Thyroid gland (tissue), 4 donors: ENCODE measurements around the gene SMC3. TPM values are rescaled to one million over a fixed set of nuclear protein-coding genes. Genes with fewer than 3 reads are reported as not detected.
"Not testable (repeated sequence)": the region's sequence is repeated elsewhere in the genome, so short reads cannot be mapped to it uniquely, and the experiment has no call there.

Experiments
- DNase-seq, 2 donors: peaks; one replicate each; pipeline ENCODE4 v3.0.0-alpha.2; 2019
- H3K27ac ChIP-seq, 3 donors: fragments of 200-600 bp; sonication (generic); 1 replicate in 2 of 3; 2 replicates in 1 of 3; pipeline ENCODE4 v1.5.1; 2016 to 2019; ENCODE audit warnings: mild to moderate bottlenecking in 1 of 3, moderate library complexity in 1 of 3
- H3K27me3 ChIP-seq: fragments of 200-600 bp; sonication (generic); one replicate; pipeline ENCODE4 v1.5.1; 2019
- H3K36me3 ChIP-seq, 2 donors: fragments of 200-600 bp; sonication (generic); one replicate each; pipeline ENCODE4 v1.5.1; 2016 to 2019
- H3K4me1 ChIP-seq, 2 donors: fragments of 200-600 bp; sonication (generic); one replicate each; pipeline ENCODE4 v1.5.1; 2017 to 2019
- H3K4me3 ChIP-seq, 3 donors: fragments of 200-600 bp; sonication (generic); replicated peaks in 1 of 3; 1 replicate in 2 of 3; 2 replicates in 1 of 3; pipeline ENCODE4 v1.5.1; 2016; ENCODE audit warnings: mild to moderate bottlenecking in 1 of 3
- H3K9me3 ChIP-seq: fragments of 200-600 bp; sonication (generic); one replicate; pipeline ENCODE4 v1.5.1; 2017
- POLR2A ChIP-seq, 2 donors: fragments of 450-650 bp; IDR thresholded peaks; one replicate each; pipeline ENCODE4 v1.6.1; 2017; ENCODE audit warnings: antibody characterized with exemption in 2 of 2, mild to moderate bottlenecking in 2 of 2, moderate library complexity in 1 of 2
- WGBS, 2 donors: methylation state at CpG; one replicate each; pipeline ENCODE4 v1.1.5; 2017; 5-methylcytosine and 5-hydroxymethylcytosine counted together
- intact Hi-C: fragments of 100-400 bp; cut with DNase I; formaldehyde crosslinking; loops from one replicate; pipeline ENCODE4 v1.15.1; 2023
- total RNA-seq, 4 donors: library from RNA; depleted of rRNA; stranded (reverse); fragments of >200 nt; gene quantifications; one replicate each; pipeline ENCODE4 v1.2.3, GENCODE V29; 2016
- TF ChIP-seq, protein P1 (sequence below), 6 experiments: fragments of 200-600 bp in 3 of 6; fragments of 450-650 bp in 3 of 6; sonication (generic) in 3 of 6; IDR thresholded peaks; one replicate each; pipeline ENCODE4 v1.5.1; 2016 to 2019; ENCODE audit warnings: antibody characterized with exemption in 6 of 6, mild to moderate bottlenecking in 2 of 6, inconsistent platforms in 1 of 6, moderate library complexity in 1 of 6

Gene SMC3
- total RNA-seq, 4 donors from 2014 or later = 28.5 to 38.2 (median 30.8) TPM

DNA sequence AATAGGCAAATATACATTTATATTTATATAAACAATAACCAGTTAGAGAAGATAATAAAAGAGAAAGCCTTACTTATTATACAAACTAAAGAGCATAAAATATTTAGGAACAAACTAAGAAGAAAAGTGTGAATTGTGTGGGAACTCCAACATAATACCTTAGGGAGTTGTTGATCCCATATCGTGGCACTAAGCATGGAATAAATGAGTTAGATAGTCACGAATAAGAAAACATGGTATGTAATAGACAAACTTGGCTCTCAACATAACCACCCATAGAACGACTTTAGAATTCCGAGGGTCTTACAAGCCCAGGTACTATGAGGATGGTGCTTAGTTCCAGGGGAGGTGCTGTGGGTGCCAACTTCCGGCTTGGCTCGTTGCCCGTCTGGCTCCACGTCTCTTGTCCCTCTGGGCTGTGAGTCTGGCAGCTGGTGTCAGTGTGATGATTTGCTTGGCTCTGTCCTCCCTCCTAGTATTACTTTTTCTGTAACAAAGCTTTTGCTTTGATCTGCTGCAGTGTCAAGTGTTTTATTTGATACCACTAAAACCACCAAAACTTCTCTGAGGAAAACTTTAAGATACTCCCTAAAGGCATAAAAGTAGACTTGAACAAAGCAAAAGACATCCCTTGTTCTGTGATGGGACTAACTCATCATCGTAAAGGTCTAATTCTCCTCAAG is 67.2 kb downstream of the SMC3 start:
- intact Hi-C loops = no loop called here
- Histone ChIP-seq H3K27ac (no peak overlapping the region), H3K4me3 (no peak overlapping the region), H3K9me3 (no peaks in the 10 kb centered on the region), H3K4me1 (peaks cover 4 to 8% of the 10 kb centered on the region in 2 donors), H3K27me3 (no peaks in the 10 kb centered on the region), H3K36me3 (no peaks in the 10 kb centered on the region)
- TF ChIP-seq POLR2A (IDR thresholded peaks at IDR 0.05) = no peak
- TF ChIP-seq, protein P1, sequence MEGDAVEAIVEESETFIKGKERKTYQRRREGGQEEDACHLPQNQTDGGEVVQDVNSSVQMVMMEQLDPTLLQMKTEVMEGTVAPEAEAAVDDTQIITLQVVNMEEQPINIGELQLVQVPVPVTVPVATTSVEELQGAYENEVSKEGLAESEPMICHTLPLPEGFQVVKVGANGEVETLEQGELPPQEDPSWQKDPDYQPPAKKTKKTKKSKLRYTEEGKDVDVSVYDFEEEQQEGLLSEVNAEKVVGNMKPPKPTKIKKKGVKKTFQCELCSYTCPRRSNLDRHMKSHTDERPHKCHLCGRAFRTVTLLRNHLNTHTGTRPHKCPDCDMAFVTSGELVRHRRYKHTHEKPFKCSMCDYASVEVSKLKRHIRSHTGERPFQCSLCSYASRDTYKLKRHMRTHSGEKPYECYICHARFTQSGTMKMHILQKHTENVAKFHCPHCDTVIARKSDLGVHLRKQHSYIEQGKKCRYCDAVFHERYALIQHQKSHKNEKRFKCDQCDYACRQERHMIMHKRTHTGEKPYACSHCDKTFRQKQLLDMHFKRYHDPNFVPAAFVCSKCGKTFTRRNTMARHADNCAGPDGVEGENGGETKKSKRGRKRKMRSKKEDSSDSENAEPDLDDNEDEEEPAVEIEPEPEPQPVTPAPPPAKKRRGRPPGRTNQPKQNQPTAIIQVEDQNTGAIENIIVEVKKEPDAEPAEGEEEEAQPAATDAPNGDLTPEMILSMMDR (IDR thresholded peaks at IDR 0.05) = no peak
- whole genome bisulfite sequencing, 2 donors = 33 to 46% methylated on average over 9 of the region's 9 CpGs
- DNase-seq = peak; percentile 37 to 57

DNA sequence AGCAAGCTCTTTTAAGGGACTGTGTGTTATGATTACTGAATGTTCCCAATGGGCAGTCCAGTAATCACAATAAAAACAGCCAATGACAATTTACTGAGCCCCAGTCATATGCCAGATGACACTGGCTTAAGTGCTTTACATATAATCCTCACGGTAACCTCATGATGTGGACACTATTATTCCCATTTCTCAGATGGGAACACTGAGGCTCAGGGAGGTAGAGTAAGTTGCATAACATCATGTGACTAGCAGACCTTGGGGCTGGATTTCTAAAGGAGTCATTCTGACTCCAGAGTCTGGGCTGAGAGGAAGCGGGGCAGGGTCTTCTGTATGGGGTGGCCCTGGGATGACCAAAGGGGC is 69.1 kb downstream of the SMC3 start:
- Histone ChIP-seq H3K9me3 (no peaks in the 10 kb centered on the region), H3K4me1 (no peaks in the 10 kb centered on the region), H3K36me3 (no peaks in the 10 kb centered on the region), H3K27me3 (no peaks in the 10 kb centered on the region), H3K27ac (no peak overlapping the region), H3K4me3 (no peak overlapping the region)
- TF ChIP-seq, protein P1 (IDR thresholded peaks at IDR 0.05) = no peak
- TF ChIP-seq POLR2A (IDR thresholded peaks at IDR 0.05) = no peak
- DNase-seq = no peak
- intact Hi-C loops = no loop called here
- WGBS, 2 donors = 90 to 100% methylated on average over 2 of the region's 2 CpGs

DNA sequence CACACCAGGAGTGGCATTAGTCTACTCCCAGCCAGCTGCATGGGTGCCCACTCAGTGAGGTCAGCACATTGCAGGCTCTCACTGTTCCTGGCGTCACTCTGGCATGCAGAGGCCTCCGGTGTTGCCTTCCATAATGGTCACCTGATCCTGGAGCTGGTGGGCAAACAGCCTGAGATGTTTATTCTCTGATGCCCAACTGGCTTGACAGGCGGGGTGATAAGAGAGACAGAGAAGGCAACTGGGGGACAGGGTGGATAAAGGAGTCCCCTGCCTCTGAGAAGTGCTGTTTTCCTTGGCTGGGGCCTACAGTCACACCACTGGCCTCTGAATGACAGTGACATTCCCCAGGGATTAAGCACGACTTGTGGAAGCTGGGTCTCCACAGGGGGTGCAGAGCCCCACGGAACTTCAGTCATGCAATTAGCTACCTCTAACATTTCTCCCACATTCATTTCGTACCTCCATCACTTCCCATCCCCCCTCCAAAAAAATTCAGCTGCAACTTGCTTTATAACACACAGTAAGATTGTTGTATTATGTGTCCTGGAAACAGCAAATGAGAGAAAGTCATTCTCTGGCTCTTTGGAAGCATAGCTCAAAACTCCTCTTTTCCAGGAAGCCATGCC is 69.5 kb downstream of the SMC3 start:
- no peak overlapping the region for H3K27ac ChIP-seq
- intact Hi-C loops = no loop called here

DNA sequence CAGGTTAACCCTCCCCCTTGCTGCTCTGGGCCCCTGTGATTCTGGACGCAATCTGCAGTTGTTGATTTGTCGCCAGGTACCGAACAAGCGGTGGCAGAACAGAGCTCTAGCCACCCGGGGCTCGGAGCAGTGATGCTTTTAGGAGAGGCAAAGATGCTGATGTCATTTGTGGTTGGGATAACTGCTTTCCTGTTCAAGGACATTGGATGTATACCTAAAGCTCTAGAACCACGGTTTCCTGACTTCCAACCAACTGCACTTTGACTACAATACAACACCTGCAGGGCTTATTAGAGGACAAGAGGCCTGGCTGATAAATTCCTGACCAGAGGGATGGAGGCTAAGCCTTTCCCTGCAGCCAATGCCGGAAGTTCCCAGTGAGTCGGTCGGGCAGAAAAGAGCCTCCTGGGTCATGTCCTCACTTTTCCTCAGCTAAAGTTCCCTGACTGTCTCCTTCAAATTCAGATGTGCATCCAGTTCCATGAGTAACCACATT is 70.1 kb downstream of the SMC3 start:
- WGBS, 2 donors = 55 to 62% methylated on average over 8 to 10 of the region's 10 CpGs
- H3K4me3 ChIP-seq = no peak overlapping the region
- no peak for DNase-seq
- no peaks in the 10 kb centered on the region for H3K36me3 ChIP-seq
- TF ChIP-seq POLR2A (IDR thresholded peaks at IDR 0.05) = no peak
- TF ChIP-seq, protein P1 (IDR thresholded peaks at IDR 0.05) = no peak
- no peaks in the 10 kb centered on the region for H3K9me3 ChIP-seq
- no peaks in the 10 kb centered on the region for H3K27me3 ChIP-seq
- H3K27ac ChIP-seq = no peak overlapping the region
- intact Hi-C loops = no loop called here
- H3K4me1 ChIP-seq = no peaks in the 10 kb centered on the region

More for the DNA sequence above, 69.5 kb downstream of the SMC3 start:
- TF ChIP-seq, protein P1 (IDR thresholded peaks at IDR 0.05) = no peak
- TF ChIP-seq POLR2A (IDR thresholded peaks at IDR 0.05) = no peak
- 41 to 67% methylated on average over 6 of the region's 6 CpGs for WGBS, 2 donors
- H3K4me3 ChIP-seq = no peak overlapping the region
- H3K27me3 ChIP-seq = no peaks in the 10 kb centered on the region
- no peaks in the 10 kb centered on the region for H3K4me1 ChIP-seq
- no peaks in the 10 kb centered on the region for H3K9me3 ChIP-seq
- no peaks in the 10 kb centered on the region for H3K36me3 ChIP-seq
- no peak for DNase-seq

DNA sequence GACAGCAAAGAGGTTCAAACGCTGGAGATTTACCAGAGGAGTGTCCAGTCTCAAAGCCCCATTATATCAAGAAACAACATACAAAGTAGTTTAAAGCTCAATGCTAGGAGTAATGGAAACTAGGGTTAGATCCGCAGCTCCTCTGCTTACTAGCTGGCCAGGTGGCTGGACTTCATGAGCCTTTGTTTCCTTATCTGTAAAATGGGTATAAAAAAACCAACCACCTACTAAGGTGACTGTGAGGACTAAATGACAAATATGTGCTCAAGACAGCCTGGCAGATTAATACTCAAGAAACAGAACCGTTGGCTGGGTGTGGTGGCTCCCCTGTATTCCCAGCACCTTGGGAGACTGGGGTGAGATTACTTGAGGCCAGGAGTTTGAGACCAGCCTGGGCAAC is 70.8 kb downstream of the SMC3 start:
- Histone ChIP-seq H3K27me3 (peaks cover 5% of the 10 kb centered on the region), H3K9me3 (no peaks in the 10 kb centered on the region), H3K27ac (no peak overlapping the region), H3K36me3 (no peaks in the 10 kb centered on the region), H3K4me3 (no peak overlapping the region), H3K4me1 (peaks cover 0 to 5% of the 10 kb centered on the region in 2 donors)
- TF ChIP-seq, protein P1 (IDR thresholded peaks at IDR 0.05) = no peak
- no peak for TF ChIP-seq POLR2A (IDR thresholded peaks at IDR 0.05)
- no peak for DNase-seq
- intact Hi-C loops = no loop called here
- WGBS, 2 donors = 83 to 94% methylated on average over 3 of the region's 3 CpGs

DNA sequence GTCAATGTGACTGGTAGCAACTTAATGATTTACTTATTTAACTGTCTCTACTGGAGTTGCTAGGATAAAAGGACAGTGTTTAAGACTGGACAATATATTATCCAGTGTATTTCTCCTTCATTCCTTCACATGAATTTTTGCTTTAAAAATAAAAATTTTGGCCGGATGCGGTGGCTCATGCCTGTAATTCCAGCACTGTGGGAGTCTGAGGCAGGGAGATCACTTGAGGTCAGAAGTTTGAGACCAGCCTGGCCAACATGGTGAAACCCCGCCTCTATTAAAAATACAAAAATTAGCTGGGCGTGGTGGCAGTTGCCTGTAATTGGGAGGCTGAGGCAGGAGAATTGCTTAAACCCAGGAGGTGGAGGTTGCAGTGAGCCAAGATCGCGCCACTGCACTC is 71.6 kb downstream of the SMC3 start:
- peaks cover 0 to 13% of the 10 kb centered on the region in 2 donors for H3K4me1 ChIP-seq
- 95 to 97% methylated on average over 6 of the region's 6 CpGs for WGBS, 2 donors
- intact Hi-C loops, DNase-seq, H3K27me3 ChIP-seq, H3K27ac ChIP-seq, H3K4me3 ChIP-seq, H3K9me3 ChIP-seq, H3K36me3 ChIP-seq: not testable (repeated sequence)

DNA sequence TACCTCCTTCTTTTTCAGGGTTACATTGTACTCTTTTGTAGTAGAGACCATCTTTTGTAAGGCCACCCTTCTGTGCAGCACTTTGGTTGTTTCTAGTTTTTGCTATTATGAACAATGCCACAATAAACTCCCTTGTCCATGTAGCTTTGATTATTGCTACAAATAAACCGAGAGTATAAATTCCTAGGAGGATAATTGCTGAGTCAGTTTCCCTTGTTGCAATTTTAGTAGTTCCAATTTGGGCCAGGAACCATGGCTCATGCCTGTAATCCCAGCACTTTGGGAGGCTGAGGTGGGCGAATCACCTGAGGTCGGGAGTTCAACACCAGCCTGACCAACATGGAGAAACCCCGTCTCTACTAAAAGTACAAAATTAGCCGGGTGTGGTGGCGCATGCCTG is 72.4 kb downstream of the SMC3 start:
- H3K27ac ChIP-seq, H3K4me3 ChIP-seq, DNase-seq, H3K36me3 ChIP-seq, intact Hi-C loops, H3K9me3 ChIP-seq: not testable (repeated sequence)
- H3K27me3 ChIP-seq = peaks cover 13% of the 10 kb centered on the region
- H3K4me1 ChIP-seq = peaks cover 6 to 19% of the 10 kb centered on the region in 2 donors
- 84 to 97% methylated on average over 6 of the region's 6 CpGs for WGBS, 2 donors
